HG02938 (cell line): ENCODE data around the gene NAALADL2.
"Not testable (repeated sequence)": the region's sequence is repeated elsewhere in the genome, so short reads cannot be mapped to it uniquely, and the experiment has no call there.

Experiments
- ATAC-seq: cut with Tn5 transposase; IDR thresholded peaks from one replicate; pipeline ENCODE4 v1.9.1; 2021; ENCODE audit warnings: mild to moderate bottlenecking, moderate library complexity; ENCODE audit not compliant: unreplicated experiment

The NAALADL2 gene

GRCh38 chr3:175798326-175798725, 939.2 kb downstream of the NAALADL2 start:
- ATAC-seq: no peak

GRCh38 chr3:175805825-175806224, 946.7 kb downstream of the NAALADL2 start:
- ATAC-seq: no peak

DNA sequence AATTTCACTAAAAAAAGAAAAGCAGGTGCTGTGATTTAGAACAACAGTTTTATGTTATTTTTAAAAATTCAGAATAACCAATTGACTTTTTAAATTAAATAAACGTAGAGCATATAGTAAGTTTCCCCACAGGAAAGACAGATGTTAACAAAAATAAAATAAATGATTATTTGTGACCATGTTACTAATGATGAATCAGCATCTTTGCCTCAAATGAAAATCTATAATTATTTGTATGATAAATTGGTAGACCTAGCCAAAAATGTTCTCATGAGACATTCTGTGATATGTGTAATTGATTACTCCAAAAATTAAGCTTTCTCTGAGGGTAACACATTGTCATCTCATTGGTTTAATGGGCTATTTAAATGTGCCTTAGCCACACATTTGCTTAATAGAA, 948.0 kb downstream of the NAALADL2 start:
- no peak for ATAC-seq

GRCh38 chr3:175818811-175819464, 959.8 kb downstream of the NAALADL2 start:
- ATAC-seq: no peak

- not testable (repeated sequence) for ATAC-seq
Measured at GRCh38 chr3:175822766-175823491, 963.8 kb downstream of the NAALADL2 start.

GRCh38 chr3:175825016-175825580, 966.0 kb downstream of the NAALADL2 start:
- not testable (repeated sequence) for ATAC-seq

DNA sequence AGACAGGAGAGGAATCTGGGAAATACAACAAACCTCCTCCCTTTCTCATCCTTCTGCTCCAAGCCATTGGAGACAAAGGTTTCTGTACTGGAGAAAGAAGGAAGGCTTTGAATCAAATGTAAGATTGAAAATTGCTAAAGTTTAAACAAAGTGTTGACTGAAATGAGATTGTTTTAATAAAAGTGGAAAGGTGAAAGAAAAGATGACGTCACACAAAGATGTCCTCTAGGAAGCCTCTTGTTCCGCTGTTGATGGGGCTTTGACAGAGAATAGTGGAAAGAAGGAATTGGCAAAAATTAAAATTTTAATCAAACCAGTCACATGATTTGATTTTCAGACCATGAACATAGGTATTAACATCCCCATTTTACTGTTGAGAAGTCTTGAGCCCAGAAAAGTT, 967.6 kb downstream of the NAALADL2 start:
- no peak for ATAC-seq

- not testable (repeated sequence) for ATAC-seq
Measured at GRCh38 chr3:175829809-175830208, 970.7 kb downstream of the NAALADL2 start.

- ATAC-seq: not testable (repeated sequence)
Measured at GRCh38 chr3:175835763-175836162, 976.6 kb downstream of the NAALADL2 start.

GRCh38 chr3:175836617-175837016, 977.5 kb downstream of the NAALADL2 start:
- ATAC-seq: no peak

GRCh38 chr3:175837962-175838361, 978.8 kb downstream of the NAALADL2 start:
- no peak for ATAC-seq

DNA sequence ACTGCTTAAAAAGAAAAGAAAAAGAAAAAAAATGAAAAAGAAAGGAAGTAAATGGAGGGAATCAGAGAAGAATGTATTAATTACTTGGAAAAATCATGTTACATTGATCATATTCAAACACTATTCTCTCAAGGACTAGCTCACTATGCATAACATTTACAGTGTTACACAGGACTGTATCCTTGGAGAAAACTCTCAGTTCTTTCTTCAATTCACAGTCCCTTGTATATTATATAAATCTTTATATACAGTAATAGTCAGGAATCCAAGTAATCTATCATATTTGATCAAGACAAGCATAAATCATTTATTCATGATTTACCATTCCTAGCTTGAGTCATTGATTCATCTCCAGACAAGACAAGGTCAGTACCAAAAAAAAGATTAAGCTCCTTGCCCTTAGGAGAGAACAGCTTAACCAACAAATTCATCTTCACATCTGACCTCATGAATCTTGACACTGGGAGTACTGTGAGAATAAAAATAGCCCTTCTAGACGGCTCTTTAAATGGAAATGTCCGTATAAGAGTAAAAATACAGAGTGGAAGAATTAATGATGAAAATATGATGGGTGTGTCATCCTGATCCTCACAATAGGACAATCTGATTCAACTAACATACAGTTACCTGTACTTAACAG, 980.4 kb downstream of the NAALADL2 start:
- no peak for ATAC-seq

DNA sequence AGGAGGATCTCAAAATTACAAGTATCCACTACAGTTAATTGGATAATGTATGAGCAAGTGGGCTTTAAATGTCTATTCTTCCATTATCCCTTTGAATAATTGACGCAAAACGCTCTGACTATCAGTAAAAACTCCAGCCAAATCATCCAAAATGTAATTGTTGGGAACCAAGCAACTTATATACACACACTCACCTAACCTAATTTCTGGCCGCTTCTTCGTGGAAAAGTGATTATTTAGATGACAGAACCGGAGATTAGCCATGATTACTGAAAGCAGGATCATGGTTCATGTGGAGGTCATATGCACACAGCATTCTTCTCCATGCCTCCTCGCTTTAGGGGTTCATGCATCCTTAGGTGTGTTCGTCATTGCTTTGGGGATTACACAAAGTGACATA, 992.4 kb downstream of the NAALADL2 start:
- ATAC-seq: no peak

- no peak for ATAC-seq
Measured at GRCh38 chr3:175852560-175852959, 993.4 kb downstream of the NAALADL2 start.

GRCh38 chr3:175857666-175858270, 998.6 kb downstream of the NAALADL2 start:
- ATAC-seq: no peak
